ENCODE results near the gene IMP4. TPM values are rescaled to one million over a fixed set of nuclear protein-coding genes. Genes with fewer than 3 reads are reported as not detected.

The IMP4 gene
- total and polyA plus RNA-seq, 10 of the 15 experiments (the other 5 are each of a cell fraction or from before 2014, with no cell fraction given), result 41.4 to 242 (median 166) TPM

GRCh38 chr2:130307850-130308249 is 34.8 kb upstream of the IMP4 start:
- Histone ChIP-seq H3K36me3 (ENCODE audit: control insufficient read depth in 2 of 2, insufficient read depth in 2 of 2, low read length in 1 of 2) (no peaks in the 10 kb centered on the region), H4K20me1 (ENCODE audit: control insufficient read depth, insufficient read depth) (no peaks in the 10 kb centered on the region), H3K27me3 (replicated peaks in 1 of 2; ENCODE audit: control insufficient read depth in 2 of 2, insufficient read depth in 2 of 2, low read length in 1 of 2) (no peaks in the 10 kb centered on the region), H3K9me3 (replicated peaks; ENCODE audit: control insufficient read depth, insufficient read depth, low read length) (no peaks in the 10 kb centered on the region), H3K4me3 (no peak overlapping the region), H3K9ac (ENCODE audit: control insufficient read depth, insufficient read depth, low read length) (no peak overlapping the region), H2AFZ (ENCODE audit: control insufficient read depth, low read depth, low read length) (no peak overlapping the region), H3K4me2 (ENCODE audit: control insufficient read depth, insufficient read depth) (no peak overlapping the region), H3K27ac (ENCODE audit: control insufficient read depth, insufficient read depth) (no peak overlapping the region), H3K79me2 (ENCODE audit: control insufficient read depth, insufficient read depth, low read length) (no peaks in the 10 kb centered on the region), H3K4me1 (ENCODE audit: control insufficient read depth, insufficient read depth, low read length) (peaks cover 12% of the 10 kb centered on the region)
- ChIA-PET SMC1A (ENCODE audit: uncharacterized antibody, unreplicated experiment) (no interaction called here), CTCF (no interaction called here), RAD21 (ENCODE audit: unreplicated experiment) (no interaction called here), POLR2A (interaction anchor here (0.8 kb wide), 1 partner anchor 534 kb away, joined by 4 read pairs; no protein-coding TSS in a partner anchor)
- in situ Hi-C loops (cut with MboI) (no loop called here), intact Hi-C loops (cut with micrococcal nuclease; ENCODE audit: unreplicated experiment) (no loop called here)
- ATAC-seq (no peak), DNase-seq (ENCODE audit: low read depth, low spot score) (no peak), FAIRE-seq (no peak)
- WGBS (ENCODE audit: insufficient coverage, insufficient replicate concordance, low lambda C conversion rate, missing lambda C conversion rate), result 91% methylated on average over 4 of the region's 4 CpGs
- BruUV-seq (replicated peaks), result no TSS peak
- TF ChIP-seq ZNF687 (IDR thresholded peaks at IDR 0.05), result no peak
- TF ChIP-seq PRDM15 (CRISPR knock-in tag; IDR thresholded peaks at IDR 0.05), result no peak
- TF ChIP-seq SKIL (IDR thresholded peaks at IDR 0.05; ENCODE audit: low read depth, poor library complexity, severe bottlenecking), result no peak
- no peak for TF ChIP-seq BCL3 (IDR thresholded peaks at IDR 0.05; ENCODE audit: borderline replicate concordance, insufficient read depth, low read depth, low read length, poor library complexity, severe bottlenecking)
- TF ChIP-seq PML (IDR thresholded peaks at IDR 0.05; ENCODE audit: low read length), result no peak
- no peak for TF ChIP-seq TARDBP (IDR thresholded peaks at IDR 0.05; ENCODE audit: borderline replicate concordance)
- TF ChIP-seq NFIC (IDR thresholded peaks at IDR 0.05; ENCODE audit: low read depth, low read length), result no peak
- TF ChIP-seq CBX3 (IDR thresholded peaks at IDR 0.05; ENCODE audit: borderline replicate concordance, low read depth), result no peak
- TF ChIP-seq IRF3 (IDR thresholded peaks at IDR 0.05), result no peak
- no peak for TF ChIP-seq KLF5 (IDR thresholded peaks at IDR 0.05; ENCODE audit: partially characterized antibody)
- TF ChIP-seq CREM (IDR thresholded peaks at IDR 0.05; ENCODE audit: low read depth), result no peak
- no peak for TF ChIP-seq LARP7 (IDR thresholded peaks at IDR 0.05)

All from GM12878 (cell line).